PC-3 (cell line): ENCODE measurements around the gene ATPAF1. TPM values are rescaled to one million over a fixed set of nuclear protein-coding genes. Genes with fewer than 3 reads are reported as not detected.

Source experiments
- ATAC-seq: fragments of 200-7000 bp; cut with Tn5 transposase; 2 replicates; pipeline ENCODE4 v1.9.1; 2020; ENCODE audit warnings: mild to moderate bottlenecking, moderate library complexity
- BruUV-seq: library from RNA; stranded (reverse); fragments of 400-500 nt; replicated peaks from 2 replicates; lab custom pipeline; 2021; lab: Mats Ljungman, UMichigan
- CTCF ChIA-PET: fragments of 300-600 bp; sonication (Branson Sonifier 250); formaldehyde crosslinking; loops from one replicate; lab custom pipeline; 2022; ENCODE audit warnings: antibody characterized with exemption; lab: Charles Lee
- POLR2A ChIA-PET: fragments of 300-600 bp; sonication (Branson Sonifier 250); formaldehyde crosslinking; loops from one replicate; lab custom pipeline; 2022; ENCODE audit warnings: antibody characterized with exemption; ENCODE audit not compliant: unreplicated experiment; lab: Charles Lee
- DNase-seq: peaks from one replicate; pipeline ENCODE4 v3.0.0-alpha.2; 2015
- H2AFZ ChIP-seq: fragments of 300-600 bp; sonication (generic); 2 replicates; pipeline ENCODE4 v1.6.0; 2016; ENCODE audit warnings: antibody characterized with exemption, low read length
- H3F3A ChIP-seq: fragments of 300-600 bp; sonication (generic); one replicate; pipeline ENCODE4 v1.6.0; 2017; ENCODE audit warnings: antibody characterized with exemption, low read length, control low read depth, mild to moderate bottlenecking; ENCODE audit not compliant: unreplicated experiment
- H3K27ac ChIP-seq: fragments of 300-600 bp; sonication (generic); 2 replicates; pipeline ENCODE4 v1.5.1; 2016; ENCODE audit warnings: mild to moderate bottlenecking, low read length
- H3K27me3 ChIP-seq: fragments of 300-600 bp; sonication (generic); 2 replicates; pipeline ENCODE4 v1.6.1; 2016; ENCODE audit warnings: low read length, mixed read lengths
- H3K36me3 ChIP-seq: fragments of 300-600 bp; sonication (generic); 2 replicates; pipeline ENCODE4 v1.6.1; 2016; ENCODE audit warnings: low read depth, mixed run types, low read length, mixed read lengths
- H3K4me1 ChIP-seq: fragments of 300-600 bp; sonication (generic); 2 replicates; pipeline ENCODE4 v1.5.1; 2016; ENCODE audit warnings: low read length; ENCODE audit not compliant: insufficient read depth
- H3K4me2 ChIP-seq: fragments of 300-600 bp; sonication (generic); 2 replicates; pipeline ENCODE4 v1.6.0; 2016; ENCODE audit warnings: low read length
- H3K4me3 ChIP-seq: fragments of 300-600 bp; sonication (generic); 2 replicates; pipeline ENCODE4 v1.5.1; 2016; ENCODE audit warnings: mild to moderate bottlenecking, low read length, mixed read lengths
- H3K79me2 ChIP-seq: fragments of 300-600 bp; sonication (generic); 2 replicates; pipeline ENCODE4 v1.6.1; 2017; ENCODE audit warnings: low read length, mixed read lengths
- H3K9ac ChIP-seq: fragments of 300-600 bp; sonication (generic); 2 replicates; pipeline ENCODE4 v1.6.0; 2016; ENCODE audit warnings: mild to moderate bottlenecking, low read length
- H3K9me2 ChIP-seq: fragments of 300-600 bp; sonication (generic); replicated peaks from 2 replicates; pipeline ENCODE4 v1.6.1; 2016; ENCODE audit warnings: mixed run types, low read length, mixed read lengths
- H3K9me3 ChIP-seq: fragments of 300-600 bp; sonication (generic); 2 replicates; pipeline ENCODE4 v1.6.1; 2016; ENCODE audit warnings: low read length, mixed read lengths
- H4K20me1 ChIP-seq: fragments of 300-600 bp; sonication (generic); 2 replicates; pipeline ENCODE4 v1.6.1; 2016; ENCODE audit warnings: low read length, mixed read lengths
- CTCF ChIP-seq: fragments of 300-600 bp; sonication (generic); conservative IDR thresholded peaks from 2 replicates; pipeline ENCODE4 v1.5.1; 2017; ENCODE audit warnings: antibody characterized with exemption, low read depth, mild to moderate bottlenecking, low read length
- EZH2 ChIP-seq: fragments of 300-600 bp; sonication (generic); IDR thresholded peaks from one replicate; pipeline ENCODE4 v1.6.1; 2017; ENCODE audit warnings: antibody characterized with exemption, mild to moderate bottlenecking, low read length; ENCODE audit not compliant: unreplicated experiment
- EZH2phosphoT487 ChIP-seq: fragments of 300-600 bp; sonication (generic); IDR thresholded peaks from 2 replicates; pipeline ENCODE4 v1.6.1; 2018; ENCODE audit warnings: mild to moderate bottlenecking, antibody characterized with exemption, low read length, borderline replicate concordance
- intact Hi-C: fragments of 100-400 bp; cut with micrococcal nuclease; formaldehyde crosslinking; loops from 2 replicates; pipeline ENCODE4 v1.9.0; 2023
- total RNA-seq: library from RNA; depleted of rRNA; stranded (reverse); fragments of >200 nt; gene quantifications from 2 replicates; pipeline ENCODE4 v1.2.3, GENCODE V29; 2014

ATPAF1 gene
- total RNA-seq, 1 experiment from 2014 or later: 68.3 TPM

- no peaks in the 10 kb centered on the region for H3K9me2 ChIP-seq
- H4K20me1 ChIP-seq: no peaks in the 10 kb centered on the region
- no peak overlapping the region for H2AFZ ChIP-seq
- no peak for DNase-seq
- no peak for ATAC-seq
- H3K4me1 ChIP-seq: peaks cover 21% of the 10 kb centered on the region
- no peak overlapping the region for H3K4me3 ChIP-seq
- no peaks in the 10 kb centered on the region for H3K27me3 ChIP-seq
- no peak overlapping the region for H3K4me2 ChIP-seq
- no peaks in the 10 kb centered on the region for H3K79me2 ChIP-seq
- ChIA-PET CTCF (no interaction called here), POLR2A (no interaction called here)
- peaks cover 33% of the 10 kb centered on the region for H3K36me3 ChIP-seq
- no peaks in the 10 kb centered on the region for H3F3A ChIP-seq
- TF ChIP-seq EZH2: no peak
- no peak overlapping the region for H3K27ac ChIP-seq
- H3K9me3 ChIP-seq: peaks cover 10% of the 10 kb centered on the region
- intact Hi-C loops: no loop called here
- no TSS peak for BruUV-seq
- no peak overlapping the region for H3K9ac ChIP-seq
Measured at GRCh38 chr1:46646844-46647243, 21.3 kb downstream of the ATPAF1 start.

- ChIA-PET CTCF (no interaction called here), POLR2A (no interaction called here)
- H3K4me2 ChIP-seq: no peak overlapping the region
- intact Hi-C loops: no loop called here
- no peak for ATAC-seq
- H3K36me3 ChIP-seq: peaks cover 37% of the 10 kb centered on the region
- no peaks in the 10 kb centered on the region for H3K79me2 ChIP-seq
- DNase-seq: no peak
- no peaks in the 10 kb centered on the region for H3F3A ChIP-seq
- no peaks in the 10 kb centered on the region for H3K9me2 ChIP-seq
- peaks cover 10% of the 10 kb centered on the region for H3K9me3 ChIP-seq
- no peak overlapping the region for H3K27ac ChIP-seq
- no peak overlapping the region for H2AFZ ChIP-seq
- TF ChIP-seq CTCF: no peak
- no peak for TF ChIP-seq EZH2
- no peak for TF ChIP-seq EZH2phosphoT487
- BruUV-seq: no TSS peak
- no peaks in the 10 kb centered on the region for H4K20me1 ChIP-seq
- no peaks in the 10 kb centered on the region for H3K27me3 ChIP-seq
- no peak overlapping the region for H3K9ac ChIP-seq
- H3K4me1 ChIP-seq: peaks cover 21% of the 10 kb centered on the region
- H3K4me3 ChIP-seq: no peak overlapping the region
Measured at GRCh38 chr1:46646331-46646730, 21.8 kb downstream of the ATPAF1 start.

- Histone ChIP-seq H3K9me2 (no peaks in the 10 kb centered on the region), H3K9ac (no peak overlapping the region), H2AFZ (no peak overlapping the region), H3K36me3 (peaks cover 37% of the 10 kb centered on the region), H3K27me3 (no peaks in the 10 kb centered on the region), H3K4me1 (peaks cover 21% of the 10 kb centered on the region), H3K4me2 (no peak overlapping the region), H3K79me2 (no peaks in the 10 kb centered on the region), H3F3A (no peaks in the 10 kb centered on the region), H4K20me1 (no peaks in the 10 kb centered on the region), H3K4me3 (no peak overlapping the region), H3K27ac (no peak overlapping the region), H3K9me3 (peaks cover 10% of the 10 kb centered on the region)
- no peak for TF ChIP-seq EZH2phosphoT487
- no peak for TF ChIP-seq CTCF
- no peak for TF ChIP-seq EZH2
- intact Hi-C loops: no loop called here
- ChIA-PET CTCF (no interaction called here), POLR2A (no interaction called here)
- ATAC-seq: no peak
- DNase-seq: no peak
- no TSS peak for BruUV-seq
Measured at GRCh38 chr1:46645815-46646214, 22.3 kb downstream of the ATPAF1 start.
